Bronchial epithelial cell (primary cell): ENCODE results near the gene MALRD1. TPM values are rescaled to one million over a fixed set of nuclear protein-coding genes. Genes with fewer than 3 reads are reported as not detected.
A peak's percentile ranks its signal among the peaks of the same experiment; 100 is the strongest.

ENCODE experiments used
- DNase-seq: peaks from one replicate; pipeline ENCODE4 v3.0.0-alpha.2; 2010; ENCODE audit warnings: low read depth
- FAIRE-seq: peaks from 2 replicates; lab custom pipeline; 2011; peaks lifted over from hg19 to GRCh38; lab: Jason Lieb, UNC
- H3K27me3 ChIP-seq: 2 replicates; pipeline ENCODE4 v1.5.1; 2011; ENCODE audit warnings: low read length; ENCODE audit not compliant: control insufficient read depth, insufficient read depth
- H3K36me3 ChIP-seq: 2 replicates; pipeline ENCODE4 v1.5.1; 2011; ENCODE audit warnings: low read length; ENCODE audit not compliant: control insufficient read depth, insufficient read depth
- H3K4me3 ChIP-seq: 2 replicates; pipeline ENCODE4 v1.5.1; 2011; ENCODE audit warnings: mild to moderate bottlenecking, low read depth, low read length, control low read depth
- total RNA-seq: library from RNA; depleted of rRNA; stranded (reverse); fragments of >200 nt; gene quantifications from 2 replicates; pipeline ENCODE4 v1.2.1, GENCODE V29; 2014
- TF ChIP-seq, protein P1 (sequence below): IDR thresholded peaks from 2 replicates; pipeline ENCODE4 v1.5.1; 2011; ENCODE audit warnings: mild to moderate bottlenecking, moderate library complexity, low read length, control low read depth, inconsistent platforms; ENCODE audit not compliant: insufficient read depth, severe bottlenecking

Gene MALRD1
- total RNA-seq, 1 donor from 2014 or later = not detected

DNA sequence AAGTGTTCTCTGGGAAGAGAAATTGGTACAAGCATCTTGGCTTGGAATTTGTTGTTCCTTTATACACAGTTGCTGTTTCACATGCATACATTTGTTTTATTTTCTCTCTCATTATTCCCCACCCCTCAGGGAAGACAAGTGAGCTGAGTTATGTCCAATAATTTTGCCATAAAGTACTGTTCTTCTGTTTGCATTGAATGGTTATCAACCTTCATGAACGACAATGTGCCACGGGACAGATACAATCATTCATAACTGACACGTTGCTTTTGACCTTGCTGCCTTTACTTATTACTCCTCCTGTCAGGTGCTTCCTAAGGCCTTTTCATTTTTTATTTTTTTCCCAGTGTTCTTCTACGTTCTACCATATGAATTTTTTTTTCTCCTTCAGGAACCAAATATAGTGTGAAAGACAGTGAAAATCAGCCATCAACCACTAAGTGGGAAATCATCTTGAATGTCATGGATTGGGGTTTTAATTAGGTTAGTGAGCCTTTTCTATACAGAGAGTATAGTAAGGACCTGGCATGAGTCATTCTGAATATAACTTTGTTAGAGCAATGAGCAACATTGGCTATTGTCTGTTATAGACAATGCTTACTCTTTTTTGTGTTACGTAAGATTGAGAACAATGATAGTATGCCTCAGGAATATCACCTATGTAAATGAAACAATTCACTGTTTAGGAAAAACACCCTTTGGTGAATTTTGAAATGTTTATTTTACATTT, 383.2 kb downstream of the MALRD1 start:
- DNase-seq (peak; percentile 69), FAIRE-seq (no peak)
- Histone ChIP-seq H3K27me3 (no peaks in the 10 kb centered on the region), H3K36me3 (no peaks in the 10 kb centered on the region), H3K4me3 (no peak overlapping the region)
- TF ChIP-seq, protein P1, sequence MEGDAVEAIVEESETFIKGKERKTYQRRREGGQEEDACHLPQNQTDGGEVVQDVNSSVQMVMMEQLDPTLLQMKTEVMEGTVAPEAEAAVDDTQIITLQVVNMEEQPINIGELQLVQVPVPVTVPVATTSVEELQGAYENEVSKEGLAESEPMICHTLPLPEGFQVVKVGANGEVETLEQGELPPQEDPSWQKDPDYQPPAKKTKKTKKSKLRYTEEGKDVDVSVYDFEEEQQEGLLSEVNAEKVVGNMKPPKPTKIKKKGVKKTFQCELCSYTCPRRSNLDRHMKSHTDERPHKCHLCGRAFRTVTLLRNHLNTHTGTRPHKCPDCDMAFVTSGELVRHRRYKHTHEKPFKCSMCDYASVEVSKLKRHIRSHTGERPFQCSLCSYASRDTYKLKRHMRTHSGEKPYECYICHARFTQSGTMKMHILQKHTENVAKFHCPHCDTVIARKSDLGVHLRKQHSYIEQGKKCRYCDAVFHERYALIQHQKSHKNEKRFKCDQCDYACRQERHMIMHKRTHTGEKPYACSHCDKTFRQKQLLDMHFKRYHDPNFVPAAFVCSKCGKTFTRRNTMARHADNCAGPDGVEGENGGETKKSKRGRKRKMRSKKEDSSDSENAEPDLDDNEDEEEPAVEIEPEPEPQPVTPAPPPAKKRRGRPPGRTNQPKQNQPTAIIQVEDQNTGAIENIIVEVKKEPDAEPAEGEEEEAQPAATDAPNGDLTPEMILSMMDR = no peak

DNA sequence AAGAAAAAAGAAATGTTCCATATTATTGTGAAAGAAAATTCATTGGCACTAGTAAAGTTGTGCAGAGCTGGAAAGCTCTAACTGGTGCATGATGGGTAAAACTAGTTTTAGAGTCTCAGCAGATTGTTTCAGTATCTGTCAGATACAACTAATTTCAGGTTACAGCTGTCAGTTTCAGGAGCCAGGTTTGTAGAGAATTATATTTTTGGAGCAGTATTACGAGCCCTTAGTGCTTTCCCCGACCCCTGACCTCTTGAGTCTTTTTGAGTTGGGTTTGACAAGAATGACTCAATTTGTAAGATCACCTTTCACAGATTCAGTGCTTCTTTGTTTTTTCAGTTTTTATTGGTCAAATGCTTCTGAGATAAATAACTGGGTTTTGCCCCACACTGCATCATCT, 401.3 kb downstream of the MALRD1 start:
- no peak overlapping the region for H3K4me3 ChIP-seq
- no peaks in the 10 kb centered on the region for H3K36me3 ChIP-seq
- TF ChIP-seq, protein P1 = no peak
- FAIRE-seq (no peak), DNase-seq (no peak)
- H3K27me3 ChIP-seq = no peaks in the 10 kb centered on the region

DNA sequence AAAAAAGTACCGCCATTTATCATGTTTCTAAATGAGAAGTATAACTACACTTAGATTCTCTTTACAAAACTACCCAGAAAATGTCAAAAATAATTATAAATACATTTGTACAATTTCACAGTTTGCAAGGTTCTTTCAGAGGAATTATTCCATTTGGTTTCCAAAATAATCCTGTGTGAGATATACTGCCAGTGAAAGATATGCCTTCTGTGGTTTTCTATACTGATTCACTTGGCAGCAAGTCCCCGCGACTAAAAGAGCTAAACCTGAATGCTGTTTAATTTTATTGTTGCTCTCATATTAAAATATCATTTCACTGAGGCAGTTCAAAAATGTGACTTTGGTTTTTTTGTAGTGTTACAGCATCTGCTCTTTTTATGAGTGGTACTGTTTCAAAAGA, 402.8 kb downstream of the MALRD1 start:
- no peaks in the 10 kb centered on the region for H3K36me3 ChIP-seq
- DNase-seq = no peak
- H3K27me3 ChIP-seq = no peaks in the 10 kb centered on the region
- TF ChIP-seq, protein P1 = no peak
- FAIRE-seq = no peak
- H3K4me3 ChIP-seq = no peak overlapping the region

DNA sequence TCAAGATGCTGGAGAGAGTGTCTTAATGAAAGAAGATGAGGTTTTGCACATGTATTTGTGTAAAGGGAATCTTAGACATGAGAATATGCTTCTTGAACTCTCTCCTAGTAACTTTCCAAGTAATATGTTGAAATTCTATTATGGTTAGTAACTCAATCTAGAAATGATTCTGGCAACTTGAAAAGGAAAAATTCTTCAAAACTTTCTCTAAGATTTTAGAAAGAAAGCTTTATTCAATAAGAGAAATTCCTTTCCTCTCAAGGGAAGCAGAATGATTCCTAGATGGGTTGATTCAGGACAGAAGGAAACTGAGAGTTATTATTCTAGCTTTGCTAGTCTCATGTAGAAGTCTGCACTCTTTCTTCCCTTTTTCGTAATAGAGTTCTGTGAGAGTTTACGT, 403.3 kb downstream of the MALRD1 start:
- Histone ChIP-seq H3K4me3 (no peak overlapping the region), H3K36me3 (no peaks in the 10 kb centered on the region), H3K27me3 (no peaks in the 10 kb centered on the region)
- FAIRE-seq (no peak), DNase-seq (no peak)
- TF ChIP-seq, protein P1 = no peak

DNA sequence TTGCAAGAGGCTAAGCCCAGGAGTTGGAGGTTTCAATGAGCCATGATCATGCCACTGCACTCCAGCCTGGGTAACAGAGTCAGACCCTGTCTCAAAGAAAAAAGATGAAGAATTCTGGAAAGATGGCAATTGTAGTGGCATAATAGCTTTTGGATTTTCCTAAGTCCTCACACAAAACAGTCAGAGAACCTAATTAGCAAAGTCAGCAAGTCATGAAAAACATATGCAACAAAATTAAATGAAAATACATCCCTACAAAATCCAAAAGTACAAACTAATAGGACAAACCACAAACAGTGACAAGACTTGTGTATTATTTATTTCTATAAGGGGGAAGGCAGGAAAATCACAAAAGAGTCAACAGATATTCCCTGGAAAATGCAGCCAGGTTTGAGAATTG, 405.4 kb downstream of the MALRD1 start:
- no peak for FAIRE-seq
- TF ChIP-seq, protein P1 = no peak
- no peak for DNase-seq
- no peaks in the 10 kb centered on the region for H3K27me3 ChIP-seq
- H3K36me3 ChIP-seq = no peaks in the 10 kb centered on the region
- H3K4me3 ChIP-seq = no peak overlapping the region

DNA sequence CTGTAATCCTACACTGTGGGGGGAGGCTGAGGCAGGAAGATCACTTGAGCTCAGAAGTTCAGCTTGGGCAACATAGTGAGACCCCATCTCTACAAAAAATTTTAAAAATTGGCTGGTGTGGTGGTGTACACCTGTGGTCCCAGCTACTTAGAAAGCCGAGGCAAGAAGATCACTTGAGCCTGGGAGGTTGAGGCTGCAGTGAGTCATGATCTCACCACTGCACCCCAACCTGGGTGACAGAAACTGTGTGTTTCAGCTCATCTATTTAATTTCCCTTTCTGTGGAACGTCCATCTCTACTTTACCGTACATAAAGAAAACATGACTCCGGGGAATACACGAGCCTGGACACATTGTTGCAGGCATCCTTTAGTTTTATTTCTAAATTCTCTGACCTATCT, 413.0 kb downstream of the MALRD1 start:
- no peak for FAIRE-seq
- H3K27me3 ChIP-seq = no peaks in the 10 kb centered on the region
- DNase-seq = no peak
- no peaks in the 10 kb centered on the region for H3K36me3 ChIP-seq
- no peak overlapping the region for H3K4me3 ChIP-seq
- TF ChIP-seq, protein P1 = no peak
